NB4 (cell line): ENCODE measurements around the gene BICRAL.
"Not testable (repeated sequence)": the region's sequence is repeated elsewhere in the genome, so short reads cannot be mapped to it uniquely, and the experiment has no call there.

Source experiments
- DNase-seq: peaks from one replicate; pipeline ENCODE4 v3.0.0; 2010; ENCODE audit warnings: low read depth
- H3K4me3 ChIP-seq: one replicate; pipeline ENCODE4 v1.5.1; 2011; ENCODE audit warnings: mild to moderate bottlenecking, low read depth, low read length, moderate library complexity
- MYC ChIP-seq: IDR thresholded peaks from 2 replicates; pipeline ENCODE4 v1.6.1; 2011; ENCODE audit warnings: low read depth, low read length
- POLR2A ChIP-seq: IDR thresholded peaks from 2 replicates; pipeline ENCODE4 v1.6.1; 2011; ENCODE audit warnings: mild to moderate bottlenecking; ENCODE audit not compliant: insufficient read length; ENCODE audit errors: extremely low read depth
- TF ChIP-seq, protein P1 (sequence below): IDR thresholded peaks from one replicate; pipeline ENCODE4 v1.5.1; 2012; ENCODE audit warnings: low read depth, low read length
- TF ChIP-seq, protein P2 (sequence below): IDR thresholded peaks from 2 replicates; pipeline ENCODE4 v1.6.1; 2011; ENCODE audit warnings: low read depth, low read length

Gene BICRAL

DNA sequence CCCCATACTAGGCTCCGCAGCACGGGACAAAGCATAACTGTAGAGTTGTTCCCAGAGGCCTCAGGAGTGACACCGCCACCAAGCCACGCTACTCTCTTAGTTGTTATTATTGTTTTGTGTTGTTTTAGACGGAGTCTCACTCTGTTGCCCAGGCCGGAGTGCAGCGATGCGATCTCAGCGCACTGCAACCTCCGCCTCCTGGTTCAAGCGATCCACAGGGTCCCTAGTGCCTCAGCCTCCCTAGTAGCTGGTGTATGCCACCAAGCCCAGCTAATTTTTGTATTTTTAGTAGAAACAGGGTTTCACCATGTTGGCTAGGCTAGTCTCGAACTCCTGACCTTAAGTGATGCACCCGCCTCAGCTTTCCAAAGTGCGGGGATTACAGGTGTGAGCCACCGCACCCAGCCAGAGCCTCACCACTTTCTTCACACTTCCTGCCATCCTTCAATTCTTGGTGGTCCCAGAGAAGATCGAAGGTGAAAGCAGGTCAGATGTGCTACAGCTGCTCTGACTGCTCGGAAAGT lies 109.4 kb downstream of the BICRAL start:
- DNase-seq: no peak
- peak overlapping the region; percentile 71 for H3K4me3 ChIP-seq
- TF ChIP-seq, protein P1, sequence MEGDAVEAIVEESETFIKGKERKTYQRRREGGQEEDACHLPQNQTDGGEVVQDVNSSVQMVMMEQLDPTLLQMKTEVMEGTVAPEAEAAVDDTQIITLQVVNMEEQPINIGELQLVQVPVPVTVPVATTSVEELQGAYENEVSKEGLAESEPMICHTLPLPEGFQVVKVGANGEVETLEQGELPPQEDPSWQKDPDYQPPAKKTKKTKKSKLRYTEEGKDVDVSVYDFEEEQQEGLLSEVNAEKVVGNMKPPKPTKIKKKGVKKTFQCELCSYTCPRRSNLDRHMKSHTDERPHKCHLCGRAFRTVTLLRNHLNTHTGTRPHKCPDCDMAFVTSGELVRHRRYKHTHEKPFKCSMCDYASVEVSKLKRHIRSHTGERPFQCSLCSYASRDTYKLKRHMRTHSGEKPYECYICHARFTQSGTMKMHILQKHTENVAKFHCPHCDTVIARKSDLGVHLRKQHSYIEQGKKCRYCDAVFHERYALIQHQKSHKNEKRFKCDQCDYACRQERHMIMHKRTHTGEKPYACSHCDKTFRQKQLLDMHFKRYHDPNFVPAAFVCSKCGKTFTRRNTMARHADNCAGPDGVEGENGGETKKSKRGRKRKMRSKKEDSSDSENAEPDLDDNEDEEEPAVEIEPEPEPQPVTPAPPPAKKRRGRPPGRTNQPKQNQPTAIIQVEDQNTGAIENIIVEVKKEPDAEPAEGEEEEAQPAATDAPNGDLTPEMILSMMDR: no peak
- TF ChIP-seq MYC: no peak
- TF ChIP-seq POLR2A: no peak
- TF ChIP-seq, protein P2, sequence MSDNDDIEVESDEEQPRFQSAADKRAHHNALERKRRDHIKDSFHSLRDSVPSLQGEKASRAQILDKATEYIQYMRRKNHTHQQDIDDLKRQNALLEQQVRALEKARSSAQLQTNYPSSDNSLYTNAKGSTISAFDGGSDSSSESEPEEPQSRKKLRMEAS: no peak

DNA sequence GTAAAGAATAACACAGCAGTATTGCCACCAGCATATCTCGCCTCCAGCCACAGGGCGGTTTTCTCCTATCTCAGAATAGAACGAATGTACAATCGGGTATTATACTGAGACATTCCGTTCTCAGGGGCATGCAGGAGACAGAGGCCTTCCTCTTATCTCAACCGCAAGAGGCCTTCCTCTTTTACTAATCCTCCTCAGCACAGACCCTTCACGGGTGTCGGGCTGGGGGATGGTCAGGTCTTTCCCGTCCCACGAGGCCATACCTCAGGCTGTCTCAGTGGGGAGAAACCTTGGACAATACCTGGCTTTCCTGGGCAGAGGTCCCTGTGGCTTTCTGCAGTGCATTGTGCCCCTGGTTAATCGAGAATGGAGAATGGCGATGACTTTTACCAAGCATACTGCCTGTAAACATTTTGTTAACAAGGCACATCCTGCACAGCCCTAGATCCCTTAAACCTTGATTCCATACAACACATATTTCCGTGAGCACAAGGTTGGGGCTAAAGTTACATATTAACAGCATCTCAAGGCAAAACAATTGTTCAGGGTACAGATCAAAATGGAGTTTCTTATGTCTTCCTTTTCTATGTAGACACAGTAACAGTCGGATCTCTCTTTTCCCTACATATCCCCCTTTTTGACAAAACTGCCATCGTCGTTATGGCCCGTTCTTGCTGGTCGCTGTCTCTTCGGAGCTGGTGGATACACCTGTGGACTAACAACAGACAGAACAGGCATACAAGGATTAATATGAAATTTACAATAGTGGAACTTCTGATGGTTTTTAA lies 112.4 kb downstream of the BICRAL start:
- peak; percentile 88 for DNase-seq
- H3K4me3 ChIP-seq: not testable (repeated sequence)

DNA sequence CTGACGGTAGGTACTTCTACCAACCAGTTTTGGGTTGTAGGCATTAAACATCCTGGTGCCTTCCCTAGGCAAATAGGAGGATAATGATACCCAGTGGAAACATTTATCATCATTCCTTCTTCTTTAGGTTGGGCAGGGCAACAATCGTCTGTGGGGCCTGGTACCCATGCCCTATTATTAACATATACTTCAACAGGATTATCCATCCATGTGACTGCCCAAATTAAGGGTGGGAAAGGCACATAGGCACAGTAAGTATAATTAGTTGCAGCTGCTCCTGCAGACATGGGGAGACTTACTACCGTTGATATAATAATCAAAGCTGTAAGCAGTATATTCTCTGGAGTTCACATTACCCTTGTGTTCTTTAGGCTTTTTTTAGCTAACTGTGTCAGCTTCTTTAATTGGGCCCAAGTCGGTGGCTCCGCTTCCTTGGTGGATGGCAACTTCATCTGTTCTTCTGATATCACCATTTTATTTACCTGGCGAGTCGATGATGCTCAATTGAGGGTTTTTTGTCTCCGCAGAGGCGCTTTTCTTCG lies 114.4 kb downstream of the BICRAL start:
- TF ChIP-seq, protein P2: no peak
- TF ChIP-seq, protein P1: no peak
- H3K4me3 ChIP-seq: no peak overlapping the region
- DNase-seq: no peak

DNA sequence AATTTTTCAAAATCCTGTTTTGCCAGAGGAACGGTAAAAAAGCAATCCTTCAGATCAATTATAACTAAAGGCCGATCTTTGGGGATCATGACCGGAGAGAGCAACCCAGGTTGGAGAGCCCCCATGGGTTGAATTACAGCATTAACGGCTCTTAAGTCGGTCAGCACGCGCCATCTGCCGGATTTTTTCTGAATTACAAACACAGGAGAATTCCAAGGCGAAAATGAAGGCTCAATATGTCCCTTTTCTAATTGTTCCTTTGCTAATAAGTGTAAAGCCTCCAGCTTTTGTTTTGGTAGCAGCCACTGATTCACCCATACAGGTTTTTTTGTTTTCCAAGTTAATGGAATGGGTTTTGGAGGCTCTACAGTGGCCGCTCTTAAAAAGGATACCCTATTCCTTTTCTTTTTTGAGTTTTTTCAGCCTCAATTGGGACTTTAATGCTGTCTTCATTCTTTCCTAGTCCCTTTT lies 117.1 kb downstream of the BICRAL start:
- TF ChIP-seq, protein P2: no peak
- no peak for TF ChIP-seq POLR2A
- TF ChIP-seq, protein P1: peak; percentile 47
- peak; percentile 83 for DNase-seq
- H3K4me3 ChIP-seq: no peak overlapping the region

DNA sequence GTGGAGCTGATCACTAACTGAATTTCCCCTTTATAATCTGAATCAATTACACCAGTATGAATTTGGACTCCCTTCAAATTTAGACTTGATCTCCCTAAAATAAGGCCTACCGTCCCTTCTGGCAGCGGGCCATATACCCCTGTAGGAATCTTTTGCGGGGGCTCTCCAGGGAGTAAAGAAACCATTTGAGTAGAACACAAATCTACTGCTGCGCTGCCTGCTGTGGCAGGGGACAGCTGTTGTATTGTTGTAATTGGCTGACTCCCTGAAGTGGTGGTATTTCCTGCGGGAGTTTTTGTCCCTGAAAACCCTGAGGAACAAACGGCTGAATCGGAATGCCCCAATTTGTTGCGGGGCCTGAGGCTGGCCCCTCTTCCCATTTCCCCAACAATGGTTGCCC lies 118.0 kb downstream of the BICRAL start:
- H3K4me3 ChIP-seq: no peak overlapping the region
- no peak for DNase-seq
- TF ChIP-seq, protein P2: no peak
- no peak for TF ChIP-seq MYC
- TF ChIP-seq, protein P1: no peak
- no peak for TF ChIP-seq POLR2A

DNA sequence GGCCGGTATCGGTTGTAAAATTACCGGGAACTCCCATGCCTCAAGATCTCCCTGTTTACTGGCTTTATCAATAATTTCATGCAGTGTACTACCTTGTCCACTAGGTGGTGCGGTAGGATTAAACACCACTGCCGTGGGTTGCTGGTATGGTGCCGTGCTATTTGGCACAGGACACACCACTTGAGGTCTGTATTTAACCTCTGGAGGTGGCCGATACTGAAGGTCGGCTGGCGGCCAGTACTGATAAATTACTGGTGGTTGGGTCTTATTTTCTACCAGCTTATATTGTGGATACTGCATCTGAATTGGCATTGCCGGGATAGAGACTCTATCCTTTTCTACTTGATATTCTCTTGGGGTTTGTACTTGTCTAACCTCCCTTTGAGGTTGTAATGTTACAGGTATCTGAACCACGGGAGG lies 119.7 kb downstream of the BICRAL start:
- TF ChIP-seq POLR2A (no peak), MYC (0 out of 2 replicates have a peak, but pooled peaks have one; percentile 15)
- TF ChIP-seq, protein P2: peak; percentile 17; the same call in 1 of the 2 replicates
- TF ChIP-seq, protein P1: peak; percentile 82
- DNase-seq: peak; percentile 90
- H3K4me3 ChIP-seq: no peak overlapping the region

DNA sequence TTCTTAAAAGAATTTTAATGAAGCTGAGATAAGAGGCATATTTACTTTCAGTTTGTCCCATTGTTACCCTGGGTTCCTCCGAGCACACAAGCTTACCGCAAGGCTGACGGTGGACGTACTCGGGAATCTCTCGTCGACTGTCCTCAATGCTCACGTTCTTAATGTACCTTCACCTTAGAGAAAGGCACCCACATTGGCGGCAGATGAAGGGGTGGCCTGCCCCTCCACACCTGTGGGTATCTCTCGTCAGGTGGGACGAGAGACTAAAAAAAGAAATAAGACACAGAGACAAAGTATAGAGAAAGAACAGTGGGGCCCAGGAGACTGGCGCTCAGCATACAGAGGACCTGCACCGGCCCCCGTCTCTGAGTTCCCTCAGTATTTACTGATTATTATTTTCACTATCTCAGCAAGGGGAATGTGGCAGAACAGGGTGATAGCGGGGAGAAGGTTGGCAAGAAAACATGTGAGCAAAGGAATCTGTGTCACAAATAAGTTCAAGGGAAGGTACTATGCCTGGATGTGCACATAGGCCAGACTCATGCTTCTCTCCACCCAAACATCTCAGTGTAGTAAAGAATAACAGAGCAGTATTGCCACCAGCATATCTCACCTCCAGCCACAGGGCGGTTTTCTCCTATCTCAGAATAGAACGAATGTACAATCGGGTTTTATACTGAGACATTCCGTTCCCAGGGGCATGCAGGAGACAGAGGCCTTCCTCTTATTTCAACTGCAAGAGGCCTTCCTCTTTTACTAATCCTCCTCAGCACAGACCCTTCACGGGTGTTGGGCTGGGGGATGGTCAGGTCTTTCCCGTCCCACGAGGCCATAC lies 120.8 kb downstream of the BICRAL start:
- peak; percentile 83 for DNase-seq
- not testable (repeated sequence) for H3K4me3 ChIP-seq
